Lower leg skin (tissue), 3 donors: ENCODE results near the gene PRPS2.

Source experiments
- POLR2A ChIP-seq, 2 donors: fragments of 450-650 bp; IDR thresholded peaks; one replicate each; pipeline ENCODE4 v1.6.1; 2016 to 2017; ENCODE audit warnings: antibody characterized with exemption in 2 of 2, mild to moderate bottlenecking in 1 of 2, moderate library complexity in 1 of 2
- TF ChIP-seq, protein P1 (sequence below), 3 donors: fragments of 450-650 bp; IDR thresholded peaks; one replicate each; pipeline ENCODE4 v1.5.1; 2016; ENCODE audit warnings: antibody characterized with exemption in 3 of 3, mild to moderate bottlenecking in 3 of 3, moderate library complexity in 2 of 3

DNA sequence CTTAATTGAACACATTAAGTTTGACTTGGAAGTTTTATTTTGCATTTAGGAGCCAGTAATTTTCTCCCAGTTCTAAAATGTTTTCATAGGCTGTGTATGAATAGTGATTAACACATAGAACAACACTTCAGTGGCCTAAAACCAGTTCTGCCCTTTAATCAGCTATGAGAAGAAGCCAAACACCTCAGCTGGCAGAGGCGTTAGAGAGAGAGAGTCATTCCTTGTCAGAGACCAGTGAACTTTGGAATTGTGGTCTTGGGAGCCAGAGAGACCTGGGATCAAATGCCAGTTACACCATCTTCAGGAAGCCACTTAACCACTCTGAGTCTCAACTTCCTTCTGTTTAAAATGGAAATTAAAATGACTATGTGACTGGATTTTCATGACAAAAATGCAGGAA lies 39.3 kb upstream of the PRPS2 start:
- TF ChIP-seq, protein P1, sequence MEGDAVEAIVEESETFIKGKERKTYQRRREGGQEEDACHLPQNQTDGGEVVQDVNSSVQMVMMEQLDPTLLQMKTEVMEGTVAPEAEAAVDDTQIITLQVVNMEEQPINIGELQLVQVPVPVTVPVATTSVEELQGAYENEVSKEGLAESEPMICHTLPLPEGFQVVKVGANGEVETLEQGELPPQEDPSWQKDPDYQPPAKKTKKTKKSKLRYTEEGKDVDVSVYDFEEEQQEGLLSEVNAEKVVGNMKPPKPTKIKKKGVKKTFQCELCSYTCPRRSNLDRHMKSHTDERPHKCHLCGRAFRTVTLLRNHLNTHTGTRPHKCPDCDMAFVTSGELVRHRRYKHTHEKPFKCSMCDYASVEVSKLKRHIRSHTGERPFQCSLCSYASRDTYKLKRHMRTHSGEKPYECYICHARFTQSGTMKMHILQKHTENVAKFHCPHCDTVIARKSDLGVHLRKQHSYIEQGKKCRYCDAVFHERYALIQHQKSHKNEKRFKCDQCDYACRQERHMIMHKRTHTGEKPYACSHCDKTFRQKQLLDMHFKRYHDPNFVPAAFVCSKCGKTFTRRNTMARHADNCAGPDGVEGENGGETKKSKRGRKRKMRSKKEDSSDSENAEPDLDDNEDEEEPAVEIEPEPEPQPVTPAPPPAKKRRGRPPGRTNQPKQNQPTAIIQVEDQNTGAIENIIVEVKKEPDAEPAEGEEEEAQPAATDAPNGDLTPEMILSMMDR (IDR thresholded peaks at IDR 0.05) = no peak
- no peak for TF ChIP-seq POLR2A (IDR thresholded peaks at IDR 0.05)
